HG03139 (cell line): ENCODE results near the gene TOX3.

ENCODE experiments used
- ATAC-seq: cut with Tn5 transposase; IDR thresholded peaks from one replicate; pipeline ENCODE4 v1.9.1; 2021; ENCODE audit not compliant: unreplicated experiment

The TOX3 gene

GRCh38 chr16:52563767-52564611 is 17.0 kb upstream of the TOX3 start:
- ATAC-seq: no peak

- no peak for ATAC-seq
These were observed 15.8 kb upstream of the TOX3 start for GRCh38 chr16:52562770-52563169.

GRCh38 chr16:52561910-52562741 is 15.2 kb upstream of the TOX3 start:
- no peak for ATAC-seq

- ATAC-seq: no peak
These were observed 11.5 kb upstream of the TOX3 start for GRCh38 chr16:52558448-52558847.

- ATAC-seq: no peak
These were observed 10.3 kb upstream of the TOX3 start for GRCh38 chr16:52557236-52557635.

- no peak for ATAC-seq
These were observed 9.1 kb upstream of the TOX3 start for GRCh38 chr16:52556083-52556482.

GRCh38 chr16:52555572-52555971 is 8.6 kb upstream of the TOX3 start:
- no peak for ATAC-seq

GRCh38 chr16:52554334-52554733 is 7.4 kb upstream of the TOX3 start:
- ATAC-seq: no peak

- no peak for ATAC-seq
These were observed 6.4 kb upstream of the TOX3 start for GRCh38 chr16:52553322-52553721.

- ATAC-seq: no peak
These were observed 5.7 kb upstream of the TOX3 start for GRCh38 chr16:52552643-52553042.

GRCh38 chr16:52549011-52549692 is 2.2 kb upstream of the TOX3 start:
- ATAC-seq: no peak

GRCh38 chr16:52548261-52549010 is 1.5 kb upstream of the TOX3 start:
- no peak for ATAC-seq

GRCh38 chr16:52547834-52548215 is 882 bp upstream of the TOX3 start:
- ATAC-seq: no peak

GRCh38 chr16:52546291-52547003 is 496 bp downstream of the TOX3 start:
- ATAC-seq: no peak

GRCh38 chr16:52545898-52546266 is 1.1 kb downstream of the TOX3 start:
- no peak for ATAC-seq

- no peak for ATAC-seq
These were observed 1.6 kb downstream of the TOX3 start for GRCh38 chr16:52545222-52545897.

- no peak for ATAC-seq
These were observed 2.2 kb downstream of the TOX3 start for GRCh38 chr16:52544703-52545102.

GRCh38 chr16:52543654-52544053 is 3.3 kb downstream of the TOX3 start:
- no peak for ATAC-seq

- no peak for ATAC-seq
These were observed 6.0 kb downstream of the TOX3 start for GRCh38 chr16:52540910-52541309.

- no peak for ATAC-seq
These were observed 7.8 kb downstream of the TOX3 start for GRCh38 chr16:52539191-52539590.
